HG02943 (cell line): ENCODE data around the gene MYRIP.
"Not testable (repeated sequence)": the region's sequence is repeated elsewhere in the genome, so short reads cannot be mapped to it uniquely, and the experiment has no call there.

Source experiments
- ATAC-seq: cut with Tn5 transposase; IDR thresholded peaks from one replicate; pipeline ENCODE4 v1.9.1; 2021; ENCODE audit warnings: mild to moderate bottlenecking, low read depth, moderate library complexity; ENCODE audit not compliant: unreplicated experiment

Gene MYRIP

GRCh38 chr3:40073310-40074007 lies 264.1 kb downstream of the MYRIP start:
- no peak for ATAC-seq

GRCh38 chr3:40077139-40077538 lies 267.7 kb downstream of the MYRIP start:
- not testable (repeated sequence) for ATAC-seq

GRCh38 chr3:40077828-40078492 lies 268.6 kb downstream of the MYRIP start:
- ATAC-seq = not testable (repeated sequence)

- no peak for ATAC-seq
These were observed 269.2 kb downstream of the MYRIP start for GRCh38 chr3:40078590-40078989.

GRCh38 chr3:40079203-40079846 lies 269.9 kb downstream of the MYRIP start:
- no peak for ATAC-seq

GRCh38 chr3:40079847-40080240 lies 270.4 kb downstream of the MYRIP start:
- no peak for ATAC-seq

- ATAC-seq = no peak
These were observed 273.7 kb downstream of the MYRIP start for GRCh38 chr3:40083066-40083465.

- not testable (repeated sequence) for ATAC-seq
These were observed 275.0 kb downstream of the MYRIP start for GRCh38 chr3:40084424-40084823.

- no peak for ATAC-seq
These were observed 277.8 kb downstream of the MYRIP start for GRCh38 chr3:40086890-40087883.

- ATAC-seq = no peak
These were observed 279.2 kb downstream of the MYRIP start for GRCh38 chr3:40088527-40089170.

GRCh38 chr3:40096661-40097111 lies 287.3 kb downstream of the MYRIP start:
- ATAC-seq = no peak

- no peak for ATAC-seq
These were observed 288.0 kb downstream of the MYRIP start for GRCh38 chr3:40097131-40098117.

GRCh38 chr3:40098261-40098759 lies 288.9 kb downstream of the MYRIP start:
- no peak for ATAC-seq

GRCh38 chr3:40099871-40100270 lies 290.5 kb downstream of the MYRIP start:
- ATAC-seq = no peak

GRCh38 chr3:40102182-40102581 lies 292.8 kb downstream of the MYRIP start:
- no peak for ATAC-seq

- ATAC-seq = no peak
These were observed 294.4 kb downstream of the MYRIP start for GRCh38 chr3:40103829-40104228.

- ATAC-seq = no peak
These were observed 295.0 kb downstream of the MYRIP start for GRCh38 chr3:40104441-40104840.

GRCh38 chr3:40108643-40109042 lies 299.2 kb downstream of the MYRIP start:
- no peak for ATAC-seq
